Liver (tissue), 9 donors: ENCODE measurements around the gene DCST2. TPM values are rescaled to one million over a fixed set of nuclear protein-coding genes. Genes with fewer than 3 reads are reported as not detected.

ENCODE experiments used
- DNase-seq: peaks from one replicate; pipeline ENCODE4 v3.0.0-alpha.2; 2017; ENCODE audit warnings: low spot score
- H3K27ac ChIP-seq, 2 donors: one replicate each; pipeline ENCODE4 v1.7.0; 2013; ENCODE audit warnings: inconsistent platforms in 2 of 2, low read length in 2 of 2, control low read depth in 1 of 2, low read depth in 1 of 2, mild to moderate bottlenecking in 1 of 2
- H3K27me3 ChIP-seq, 4 donors: one replicate each; pipeline versions ENCODE4 v1.6.1 to v1.7.0; 2013; ENCODE audit warnings: low read length in 3 of 4, inconsistent platforms in 1 of 4, mild to moderate bottlenecking in 1 of 4, moderate library complexity in 1 of 4; ENCODE audit not compliant: control insufficient read depth in 4 of 4, insufficient read depth in 4 of 4
- H3K36me3 ChIP-seq, 4 donors: one replicate each; pipeline versions ENCODE4 v1.6.1 to v1.7.0; 2013; ENCODE audit warnings: low read length in 3 of 4, mild to moderate bottlenecking in 3 of 4, low read depth in 1 of 4, moderate library complexity in 1 of 4; ENCODE audit not compliant: control insufficient read depth in 4 of 4, insufficient read depth in 3 of 4
- H3K4me1 ChIP-seq, 4 donors: one replicate each; pipeline versions ENCODE4 v1.6.1 to v1.7.0; 2013; ENCODE audit warnings: low read length in 3 of 4, mild to moderate bottlenecking in 3 of 4, moderate library complexity in 1 of 4; ENCODE audit not compliant: control insufficient read depth in 4 of 4, insufficient read depth in 4 of 4
- H3K4me3 ChIP-seq, 3 donors: one replicate each; pipeline versions ENCODE4 v1.6.1 to v1.7.0; 2013; ENCODE audit warnings: low read length in 3 of 3, control low read depth in 1 of 3, low read depth in 1 of 3, mild to moderate bottlenecking in 1 of 3
- H3K9ac ChIP-seq, 2 donors: one replicate each; pipeline ENCODE4 v1.7.0; 2013; ENCODE audit warnings: low read length in 2 of 2, mild to moderate bottlenecking in 2 of 2, moderate library complexity in 2 of 2, control low read depth in 1 of 2, low read depth in 1 of 2
- H3K9me3 ChIP-seq, 4 donors: one replicate each; pipeline versions ENCODE4 v1.6.1 to v1.7.0; 2013; ENCODE audit warnings: low read length in 3 of 4; ENCODE audit not compliant: control insufficient read depth in 4 of 4
- EGR1 ChIP-seq, 2 donors: IDR thresholded peaks; 2 replicates each; pipeline ENCODE4 v1.6.1; 2016 to 2018; ENCODE audit warnings: antibody characterized with exemption in 2 of 2, low read depth in 2 of 2
- FOXA1 ChIP-seq: IDR thresholded peaks from 2 replicates; pipeline ENCODE4 v1.6.1; 2016; ENCODE audit warnings: antibody characterized with exemption
- FOXA2 ChIP-seq: IDR thresholded peaks from 2 replicates; pipeline ENCODE4 v1.6.1; 2016; ENCODE audit warnings: antibody characterized with exemption
- GABPA ChIP-seq, 2 donors: IDR thresholded peaks in 1 of 2; conservative IDR thresholded peaks in 1 of 2; 2 replicates each; pipeline ENCODE4 v1.6.1; 2016; ENCODE audit warnings: antibody characterized with exemption in 2 of 2, mild to moderate bottlenecking in 1 of 2, moderate library complexity in 1 of 2
- HNF4A ChIP-seq, 2 donors: conservative IDR thresholded peaks; 2 replicates each; pipeline ENCODE4 v1.6.1; 2016; ENCODE audit warnings: antibody characterized with exemption in 2 of 2, mild to moderate bottlenecking in 2 of 2
- JUND ChIP-seq, 2 donors: IDR thresholded peaks; 2 replicates each; pipeline ENCODE4 v1.6.1; 2016; ENCODE audit warnings: antibody characterized with exemption in 2 of 2
- NR2F2 ChIP-seq: IDR thresholded peaks from 2 replicates; pipeline ENCODE4 v1.6.1; 2016; ENCODE audit warnings: antibody characterized with exemption
- RXRA ChIP-seq, 2 donors: IDR thresholded peaks; 2 replicates each; pipeline ENCODE4 v1.6.1; 2017 to 2018; ENCODE audit warnings: antibody characterized with exemption in 2 of 2, mild to moderate bottlenecking in 1 of 2
- SP1 ChIP-seq: IDR thresholded peaks from 2 replicates; pipeline ENCODE4 v1.6.1; 2018; ENCODE audit warnings: antibody characterized with exemption, mild to moderate bottlenecking
- TAF1 ChIP-seq: conservative IDR thresholded peaks from 2 replicates; pipeline ENCODE4 v1.6.1; 2016; ENCODE audit warnings: antibody characterized with exemption, mild to moderate bottlenecking
- YY1 ChIP-seq: IDR thresholded peaks from 2 replicates; pipeline ENCODE4 v1.6.1; 2016; ENCODE audit warnings: antibody characterized with exemption, mild to moderate bottlenecking
- WGBS: extraction: QIAGEN DNeasy Blood & Tissue Kit; methylation state at CpG from one replicate; pipeline ENCODE4 v1.1.7; 2013; 5-methylcytosine and 5-hydroxymethylcytosine counted together
- polyA plus RNA-seq, 2 donors: library from polyadenylated mRNA; stranded (reverse) in 1 of 2; unstranded in 1 of 2; fragments of 200-250 nt in 1 of 2; fragments of >200 nt in 1 of 2; fragmentation: Nextera tagmentation in 1 of 2; extraction: Ambion mirVana in 1 of 2; gene quantifications; one replicate each; pipeline versions ENCODE4 v1.2.1 to v1.2.3, GENCODE V29; 2013 to 2015
- total RNA-seq, 2 donors: library from RNA; depleted of rRNA; stranded (reverse); fragments of >200 nt; gene quantifications; one replicate each; pipeline ENCODE4 v1.2.3, GENCODE V29; 2014
- TF ChIP-seq, protein P1 (sequence below): IDR thresholded peaks from 2 replicates; pipeline ENCODE4 v1.6.1; 2016; ENCODE audit warnings: antibody characterized with exemption, mild to moderate bottlenecking
- TF ChIP-seq, protein P2 (sequence below): IDR thresholded peaks from 2 replicates; pipeline ENCODE4 v1.6.1; 2016; ENCODE audit warnings: antibody characterized with exemption
- TF ChIP-seq, protein P3 (sequence below): IDR thresholded peaks from 2 replicates; pipeline ENCODE4 v1.6.1; 2016; ENCODE audit warnings: antibody characterized with exemption
- donor health status: healthy.
- donor health status: healthy.
- donor health status: healthy.
- donor health status: healthy.
- donor health status: healthy.

Gene DCST2
- total and polyA plus RNA-seq, 4 donors: 0.25 to 0.53 (median 0.27) TPM; not detected in 1

DNA sequence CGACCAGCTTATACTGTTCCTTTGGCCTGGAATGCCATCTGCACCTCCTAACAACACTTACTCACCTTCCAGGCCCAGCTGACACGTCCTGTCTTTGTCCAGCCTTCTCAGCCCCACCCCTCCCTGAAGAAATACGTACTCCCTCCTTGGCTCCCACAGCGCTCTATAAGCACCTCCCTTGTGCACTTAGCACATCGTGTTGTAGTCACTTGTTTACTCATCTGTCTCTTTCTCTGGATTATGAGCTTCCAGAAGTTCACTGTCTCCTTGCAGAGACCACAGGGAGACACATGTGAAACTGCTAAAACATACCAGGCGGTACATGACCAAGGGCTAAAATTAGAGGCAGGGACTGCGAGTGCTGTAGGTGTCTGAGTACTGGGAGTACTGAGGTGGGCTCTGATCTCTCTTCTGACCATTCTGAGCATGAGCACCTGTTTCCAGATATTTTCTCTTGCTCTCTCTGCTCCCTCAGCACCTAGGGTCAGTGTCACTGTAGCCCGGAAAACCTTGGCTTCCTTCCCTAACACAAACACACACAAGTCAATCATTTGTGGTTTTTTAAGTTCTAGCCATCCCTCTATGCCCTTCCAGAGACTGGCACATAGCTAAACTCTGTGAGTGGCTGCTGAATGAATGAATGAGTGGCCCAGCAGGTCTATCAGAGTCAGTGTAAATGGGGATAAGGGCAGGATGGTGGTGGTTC is 5.2 kb upstream of the DCST2 start:
- H3K4me3 ChIP-seq: no peak overlapping the region
- no peak for DNase-seq
- no peaks in the 10 kb centered on the region for H3K9me3 ChIP-seq
- no peak overlapping the region for H3K9ac ChIP-seq
- TF ChIP-seq EGR1 (IDR thresholded peaks at IDR 0.05; ENCODE audit: low read depth in 2 of 2) (no peak), FOXA1 (no peak), HNF4A (conservative IDR thresholded peaks at IDR 0.05) (peak in 1 of 2 donors; percentile 21), SP1 (peak; percentile 27), RXRA (IDR thresholded peaks at IDR 0.05) (peak in 1 of 2 donors; percentile 8)
- no peaks in the 10 kb centered on the region for H3K36me3 ChIP-seq
- peak overlapping the region in 1 of 2 donors; percentile 38 for H3K27ac ChIP-seq
- peaks cover 6 to 26% (median 17%) of the 10 kb centered on the region in 4 donors for H3K4me1 ChIP-seq
- H3K27me3 ChIP-seq: no peaks in the 10 kb centered on the region
- 47% methylated on average over 8 of the region's 8 CpGs for WGBS

DNA sequence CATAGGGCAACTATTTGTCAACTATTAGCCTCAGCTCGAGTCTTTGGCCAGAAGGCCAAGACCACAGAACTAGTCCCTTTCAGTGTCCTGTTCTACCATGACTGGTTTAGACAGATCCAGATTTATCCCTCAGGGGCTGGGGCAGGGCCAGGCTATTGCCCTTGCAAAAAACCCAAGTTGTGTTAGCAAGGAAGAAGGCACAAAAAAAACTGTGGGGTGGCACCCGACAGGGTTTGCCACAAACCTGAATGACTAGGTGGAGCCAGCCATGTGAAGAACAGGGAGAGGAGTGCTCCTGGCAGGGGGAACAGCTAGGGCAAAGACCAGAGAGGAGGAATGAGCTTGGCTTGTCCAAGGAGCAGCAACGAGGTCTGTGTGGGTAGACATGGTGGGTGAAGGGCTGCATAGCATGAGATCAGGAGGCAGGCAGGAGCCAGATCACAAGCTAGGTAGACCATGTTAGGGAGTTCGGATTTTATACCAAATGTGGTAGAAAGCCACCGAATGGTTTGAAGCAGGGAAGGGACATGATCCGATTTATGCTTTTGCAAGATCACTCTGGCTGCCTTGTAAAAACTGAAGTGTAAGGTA is 4.4 kb upstream of the DCST2 start:
- Histone ChIP-seq H3K27ac (no peak overlapping the region), H3K9ac (no peak overlapping the region), H3K4me1 (peaks cover 5 to 18% (median 12%) of the 10 kb centered on the region in 4 donors), H3K27me3 (no peaks in the 10 kb centered on the region), H3K4me3 (no peak overlapping the region), H3K36me3 (no peaks in the 10 kb centered on the region), H3K9me3 (no peaks in the 10 kb centered on the region)
- 90% methylated on average over 6 of the region's 6 CpGs for WGBS
- no peak for DNase-seq
- TF ChIP-seq, protein P1, sequence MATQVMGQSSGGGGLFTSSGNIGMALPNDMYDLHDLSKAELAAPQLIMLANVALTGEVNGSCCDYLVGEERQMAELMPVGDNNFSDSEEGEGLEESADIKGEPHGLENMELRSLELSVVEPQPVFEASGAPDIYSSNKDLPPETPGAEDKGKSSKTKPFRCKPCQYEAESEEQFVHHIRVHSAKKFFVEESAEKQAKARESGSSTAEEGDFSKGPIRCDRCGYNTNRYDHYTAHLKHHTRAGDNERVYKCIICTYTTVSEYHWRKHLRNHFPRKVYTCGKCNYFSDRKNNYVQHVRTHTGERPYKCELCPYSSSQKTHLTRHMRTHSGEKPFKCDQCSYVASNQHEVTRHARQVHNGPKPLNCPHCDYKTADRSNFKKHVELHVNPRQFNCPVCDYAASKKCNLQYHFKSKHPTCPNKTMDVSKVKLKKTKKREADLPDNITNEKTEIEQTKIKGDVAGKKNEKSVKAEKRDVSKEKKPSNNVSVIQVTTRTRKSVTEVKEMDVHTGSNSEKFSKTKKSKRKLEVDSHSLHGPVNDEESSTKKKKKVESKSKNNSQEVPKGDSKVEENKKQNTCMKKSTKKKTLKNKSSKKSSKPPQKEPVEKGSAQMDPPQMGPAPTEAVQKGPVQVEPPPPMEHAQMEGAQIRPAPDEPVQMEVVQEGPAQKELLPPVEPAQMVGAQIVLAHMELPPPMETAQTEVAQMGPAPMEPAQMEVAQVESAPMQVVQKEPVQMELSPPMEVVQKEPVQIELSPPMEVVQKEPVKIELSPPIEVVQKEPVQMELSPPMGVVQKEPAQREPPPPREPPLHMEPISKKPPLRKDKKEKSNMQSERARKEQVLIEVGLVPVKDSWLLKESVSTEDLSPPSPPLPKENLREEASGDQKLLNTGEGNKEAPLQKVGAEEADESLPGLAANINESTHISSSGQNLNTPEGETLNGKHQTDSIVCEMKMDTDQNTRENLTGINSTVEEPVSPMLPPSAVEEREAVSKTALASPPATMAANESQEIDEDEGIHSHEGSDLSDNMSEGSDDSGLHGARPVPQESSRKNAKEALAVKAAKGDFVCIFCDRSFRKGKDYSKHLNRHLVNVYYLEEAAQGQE: no peak
- TF ChIP-seq EGR1 (IDR thresholded peaks at IDR 0.05; ENCODE audit: low read depth in 2 of 2) (no peak), NR2F2 (no peak), YY1 (no peak), FOXA1 (no peak), FOXA2 (no peak)
- TF ChIP-seq, protein P2, sequence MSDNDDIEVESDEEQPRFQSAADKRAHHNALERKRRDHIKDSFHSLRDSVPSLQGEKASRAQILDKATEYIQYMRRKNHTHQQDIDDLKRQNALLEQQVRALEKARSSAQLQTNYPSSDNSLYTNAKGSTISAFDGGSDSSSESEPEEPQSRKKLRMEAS: no peak
- TF ChIP-seq, protein P3, sequence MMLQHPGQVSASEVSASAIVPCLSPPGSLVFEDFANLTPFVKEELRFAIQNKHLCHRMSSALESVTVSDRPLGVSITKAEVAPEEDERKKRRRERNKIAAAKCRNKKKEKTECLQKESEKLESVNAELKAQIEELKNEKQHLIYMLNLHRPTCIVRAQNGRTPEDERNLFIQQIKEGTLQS: no peak

DNA sequence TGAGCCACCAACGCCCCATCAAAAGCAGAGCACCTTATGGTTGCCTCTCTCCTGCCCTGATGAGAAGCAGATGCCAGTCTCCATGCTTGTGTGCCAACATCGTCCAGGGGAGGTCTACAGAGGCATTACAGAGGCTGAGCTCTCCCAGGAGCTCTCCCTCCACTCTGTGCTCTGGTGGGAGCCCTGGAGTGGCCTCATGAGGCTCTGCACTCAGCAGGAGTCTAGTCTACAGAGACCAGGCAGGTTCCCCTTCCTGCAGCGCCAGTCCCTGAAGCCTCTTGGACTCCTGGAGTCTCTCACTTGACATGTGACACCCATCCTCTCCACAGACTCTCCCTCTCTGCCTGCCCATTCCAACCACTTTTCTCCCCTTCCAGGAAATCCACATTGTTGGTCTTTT is 3.5 kb upstream of the DCST2 start:
- peaks cover 5 to 18% (median 12%) of the 10 kb centered on the region in 4 donors for H3K4me1 ChIP-seq

More for the DNA sequence above, 3.5 kb upstream of the DCST2 start:
- Histone ChIP-seq H3K27ac (no peak overlapping the region), H3K27me3 (no peaks in the 10 kb centered on the region), H3K9ac (no peak overlapping the region), H3K4me3 (no peak overlapping the region), H3K36me3 (no peaks in the 10 kb centered on the region), H3K9me3 (no peaks in the 10 kb centered on the region)
- DNase-seq: no peak
- WGBS: 73% methylated on average over 3 of the region's 3 CpGs
- TF ChIP-seq, protein P1: no peak
- TF ChIP-seq SP1 (no peak), JUND (IDR thresholded peaks at IDR 0.05) (no peak), GABPA (IDR thresholded peaks at IDR 0.05 in 1 of 2, conservative IDR thresholded peaks at IDR 0.05 in 1 of 2) (no peak), HNF4A (conservative IDR thresholded peaks at IDR 0.05) (no peak), TAF1 (no peak)
- TF ChIP-seq, protein P2: no peak
- TF ChIP-seq, protein P3: no peak
